Neural crest cell (in vitro differentiated cells): Measurements from ENCODE around the gene LIN52. TPM values are rescaled to one million over a fixed set of nuclear protein-coding genes. Genes with fewer than 3 reads are reported as not detected.
"Not testable (repeated sequence)": the region's sequence is repeated elsewhere in the genome, so short reads cannot be mapped to it uniquely, and the experiment has no call there.

Experiments used
- DNase-seq: peaks from one replicate; pipeline ENCODE4 v3.0.0; 2021; ENCODE audit warnings: low read depth, mixed read lengths, low spot score
- H3K27ac Mint-ChIP-seq: one replicate; pipeline ENCODE4 v1.8.0; 2021; ENCODE audit warnings: mild to moderate bottlenecking, mixed read lengths; ENCODE audit not compliant: unreplicated experiment
- H3K27me3 Mint-ChIP-seq: 2 replicates; pipeline ENCODE4 v1.8.0; 2021; ENCODE audit warnings: low read depth, mild to moderate bottlenecking, mixed read lengths
- H3K36me3 Mint-ChIP-seq: 2 replicates; pipeline ENCODE4 v1.8.0; 2021; ENCODE audit warnings: low read depth, mild to moderate bottlenecking, mixed read lengths
- H3K4me1 Mint-ChIP-seq: 2 replicates; pipeline ENCODE4 v1.8.0; 2021; ENCODE audit warnings: mixed read lengths
- H3K4me3 Mint-ChIP-seq: one replicate; pipeline ENCODE4 v1.8.0; 2021; ENCODE audit warnings: mild to moderate bottlenecking, mixed read lengths
- H3K9me3 Mint-ChIP-seq: 2 replicates; pipeline ENCODE4 v1.8.0; 2021; ENCODE audit warnings: mixed read lengths
- CTCF ChIP-seq: fragments of 200-600 bp; sonication (generic); conservative IDR thresholded peaks from 2 replicates; pipeline ENCODE4 v1.5.0; 2021; ENCODE audit warnings: antibody characterized with exemption, mild to moderate bottlenecking
- total RNA-seq: library from RNA; stranded (reverse); gene quantifications from 2 replicates; pipeline ENCODE4 v1.2.1, GENCODE V29; 2021

Gene LIN52
- total RNA-seq, 1 donor from 2014 or later = 22.4 TPM

- H3K27me3 Mint-ChIP-seq = no peaks in the 10 kb centered on the region
- H3K27ac Mint-ChIP-seq = peak overlapping the region; percentile 35
- no peaks in the 10 kb centered on the region for H3K36me3 Mint-ChIP-seq
- no peak overlapping the region for H3K4me3 Mint-ChIP-seq
- TF ChIP-seq CTCF = no peak
- DNase-seq = no peak
- no peaks in the 10 kb centered on the region for H3K4me1 Mint-ChIP-seq
- H3K9me3 Mint-ChIP-seq = no peaks in the 10 kb centered on the region
Measured at GRCh38 chr14:74109369-74109768, 24.6 kb downstream of the LIN52 start.

- TF ChIP-seq CTCF = peak; percentile 75
- not testable (repeated sequence) for H3K4me3 Mint-ChIP-seq, H3K27me3 Mint-ChIP-seq, DNase-seq, H3K9me3 Mint-ChIP-seq, H3K4me1 Mint-ChIP-seq, H3K27ac Mint-ChIP-seq, H3K36me3 Mint-ChIP-seq
Measured at GRCh38 chr14:74111395-74112216, 26.9 kb downstream of the LIN52 start.

GRCh38 chr14:74125487-74125886 lies 40.7 kb downstream of the LIN52 start:
- not testable (repeated sequence) for H3K27ac Mint-ChIP-seq

GRCh38 chr14:74126315-74127013 lies 41.7 kb downstream of the LIN52 start:
- Mint-ChIP-seq H3K27ac (no peak overlapping the region), H3K4me3 (no peak overlapping the region), H3K36me3 (peaks cover 17% of the 10 kb centered on the region), H3K9me3 (no peaks in the 10 kb centered on the region), H3K27me3 (no peaks in the 10 kb centered on the region), H3K4me1 (no peaks in the 10 kb centered on the region)
- no peak for TF ChIP-seq CTCF
- no peak for DNase-seq

More at GRCh38 chr14:74125487-74125886, 40.7 kb downstream of the LIN52 start:
- peaks cover 21% of the 10 kb centered on the region for H3K36me3 Mint-ChIP-seq
- H3K9me3 Mint-ChIP-seq, DNase-seq, H3K4me3 Mint-ChIP-seq, H3K27me3 Mint-ChIP-seq, H3K4me1 Mint-ChIP-seq: not testable (repeated sequence)

- H3K27ac Mint-ChIP-seq = no peak overlapping the region
- no peak for TF ChIP-seq CTCF
- peaks cover 17% of the 10 kb centered on the region for H3K36me3 Mint-ChIP-seq
- H3K27me3 Mint-ChIP-seq = no peaks in the 10 kb centered on the region
- no peak overlapping the region for H3K4me3 Mint-ChIP-seq
- no peaks in the 10 kb centered on the region for H3K4me1 Mint-ChIP-seq
- no peak for DNase-seq
- no peaks in the 10 kb centered on the region for H3K9me3 Mint-ChIP-seq
Measured at GRCh38 chr14:74127634-74128033, 42.9 kb downstream of the LIN52 start.
